ENCODE measurements around the gene DNASE1. TPM values are rescaled to one million over a fixed set of nuclear protein-coding genes. Genes with fewer than 3 reads are reported as not detected.

DNASE1 gene
- total and polyA plus RNA-seq, 2 donors from 2014 or later = 16.1 to 116 TPM

DNA sequence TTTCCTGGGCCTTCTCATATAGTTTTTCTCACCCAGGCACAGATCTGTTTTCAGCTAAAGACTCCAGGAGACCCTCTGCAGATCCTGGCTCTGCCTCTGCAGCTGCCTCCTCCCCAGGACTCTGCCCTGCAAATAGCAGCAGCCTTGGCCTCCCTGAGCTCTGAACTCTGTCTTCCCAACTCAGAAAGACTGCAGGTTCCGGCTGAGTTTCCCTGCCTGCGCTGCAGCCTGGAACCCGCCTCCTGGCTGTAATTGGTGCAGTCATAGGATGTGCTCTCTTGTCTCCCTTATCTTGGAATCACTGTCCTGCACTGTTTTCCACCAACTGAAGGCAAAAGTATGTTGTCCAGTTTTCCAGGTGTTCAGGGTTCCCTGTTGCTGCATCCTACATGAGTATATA, 14.3 kb upstream of the DNASE1 start:
- H3K9ac ChIP-seq (ENCODE audit: low read length in 3 of 3) = no peak overlapping the region
- H3K36me3 ChIP-seq (ENCODE audit: control insufficient read depth in 2 of 3, insufficient read depth in 3 of 3, low read length in 3 of 3) = peaks cover 0 to 2% (median 0%) of the 10 kb centered on the region in 3 donors
- H3K27ac ChIP-seq (ENCODE audit: low read depth in 2 of 2, low read length in 2 of 2) = no peak overlapping the region
- H3K4me3 ChIP-seq (ENCODE audit: low read length in 3 of 3) = no peak overlapping the region
- H3K9me3 ChIP-seq (ENCODE audit: control insufficient read depth in 2 of 3, insufficient read depth in 1 of 3, low read length in 3 of 3) = no peaks in the 10 kb centered on the region
- TF ChIP-seq, protein P1, sequence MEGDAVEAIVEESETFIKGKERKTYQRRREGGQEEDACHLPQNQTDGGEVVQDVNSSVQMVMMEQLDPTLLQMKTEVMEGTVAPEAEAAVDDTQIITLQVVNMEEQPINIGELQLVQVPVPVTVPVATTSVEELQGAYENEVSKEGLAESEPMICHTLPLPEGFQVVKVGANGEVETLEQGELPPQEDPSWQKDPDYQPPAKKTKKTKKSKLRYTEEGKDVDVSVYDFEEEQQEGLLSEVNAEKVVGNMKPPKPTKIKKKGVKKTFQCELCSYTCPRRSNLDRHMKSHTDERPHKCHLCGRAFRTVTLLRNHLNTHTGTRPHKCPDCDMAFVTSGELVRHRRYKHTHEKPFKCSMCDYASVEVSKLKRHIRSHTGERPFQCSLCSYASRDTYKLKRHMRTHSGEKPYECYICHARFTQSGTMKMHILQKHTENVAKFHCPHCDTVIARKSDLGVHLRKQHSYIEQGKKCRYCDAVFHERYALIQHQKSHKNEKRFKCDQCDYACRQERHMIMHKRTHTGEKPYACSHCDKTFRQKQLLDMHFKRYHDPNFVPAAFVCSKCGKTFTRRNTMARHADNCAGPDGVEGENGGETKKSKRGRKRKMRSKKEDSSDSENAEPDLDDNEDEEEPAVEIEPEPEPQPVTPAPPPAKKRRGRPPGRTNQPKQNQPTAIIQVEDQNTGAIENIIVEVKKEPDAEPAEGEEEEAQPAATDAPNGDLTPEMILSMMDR (IDR thresholded peaks at IDR 0.05; ENCODE audit: borderline replicate concordance, extremely low read depth, insufficient read depth) = no peak
- FAIRE-seq = no peak
- no peaks in the 10 kb centered on the region for H3K27me3 ChIP-seq (ENCODE audit: control insufficient read depth, insufficient read depth, low read length)
- H3K4me1 ChIP-seq (ENCODE audit: control insufficient read depth in 2 of 3, insufficient read depth in 2 of 3, low read depth in 1 of 3, low read length in 3 of 3) = peaks cover under 1 to 10% (median 4%) of the 10 kb centered on the region in 3 donors
- no peak for DNase-seq
- intact Hi-C loops (cut with DNase I) = no loop called here

DNA sequence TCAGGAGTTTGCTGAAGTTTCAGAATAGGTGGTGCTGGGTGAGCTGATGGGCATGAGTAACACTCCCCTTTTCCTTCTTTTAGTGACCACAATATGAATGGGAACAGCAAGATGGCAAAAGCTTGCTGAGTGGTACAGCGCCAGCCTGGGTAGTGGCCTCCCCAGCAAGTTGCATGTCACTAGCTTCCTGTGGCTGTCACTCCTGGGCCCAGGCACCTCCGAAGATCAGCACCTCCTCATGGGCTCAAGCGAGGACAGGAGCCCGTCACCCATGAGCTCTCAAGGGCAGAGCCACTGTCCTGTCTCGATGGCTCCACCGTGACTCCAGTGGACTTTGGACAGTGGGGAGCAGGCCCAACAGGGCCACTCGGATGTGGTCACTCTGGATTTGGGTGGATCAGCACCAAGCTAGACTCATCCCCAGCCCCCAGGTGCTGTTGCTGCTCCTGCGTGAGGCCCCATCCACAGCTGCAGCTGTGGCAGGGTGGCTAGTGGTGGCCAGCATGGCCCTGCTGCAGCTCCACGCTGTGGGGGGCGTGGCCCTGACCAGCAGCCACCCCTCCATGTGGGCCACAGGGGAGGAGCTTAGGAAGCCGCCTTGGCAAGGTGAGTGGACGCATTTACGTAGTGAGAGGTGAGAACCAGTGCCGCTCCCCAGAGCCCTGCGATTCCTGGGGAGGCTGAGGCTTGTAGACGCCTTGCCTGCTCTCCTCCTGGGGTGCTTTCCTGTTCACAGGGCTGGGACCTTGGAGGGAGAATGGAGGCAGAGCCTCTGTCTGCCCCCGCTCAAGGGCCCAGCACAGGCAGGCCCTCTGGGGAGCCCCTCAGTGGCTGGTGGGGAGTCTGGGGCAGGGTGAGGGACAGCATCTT, 13.6 kb upstream of the DNASE1 start:
- H3K27me3 ChIP-seq (ENCODE audit: control insufficient read depth, insufficient read depth, low read length) = no peaks in the 10 kb centered on the region
- FAIRE-seq (no peak), DNase-seq (no peak)
- H3K4me3 ChIP-seq (ENCODE audit: low read length in 3 of 3) = no peak overlapping the region
- peaks cover 0 to 2% (median 0%) of the 10 kb centered on the region in 3 donors for H3K36me3 ChIP-seq (ENCODE audit: control insufficient read depth in 2 of 3, insufficient read depth in 3 of 3, low read length in 3 of 3)
- intact Hi-C loops (cut with DNase I) = no loop called here
- no peaks in the 10 kb centered on the region for H3K9me3 ChIP-seq (ENCODE audit: control insufficient read depth in 2 of 3, insufficient read depth in 1 of 3, low read length in 3 of 3)
- H3K27ac ChIP-seq (ENCODE audit: low read depth in 2 of 2, low read length in 2 of 2) = no peak overlapping the region
- peaks cover 2 to 16% (median 4%) of the 10 kb centered on the region in 3 donors for H3K4me1 ChIP-seq (ENCODE audit: control insufficient read depth in 2 of 3, insufficient read depth in 2 of 3, low read depth in 1 of 3, low read length in 3 of 3)
- TF ChIP-seq, protein P1 (IDR thresholded peaks at IDR 0.05; ENCODE audit: borderline replicate concordance, extremely low read depth, insufficient read depth) = no peak
- no peak overlapping the region for H3K9ac ChIP-seq (ENCODE audit: low read length in 3 of 3)

DNA sequence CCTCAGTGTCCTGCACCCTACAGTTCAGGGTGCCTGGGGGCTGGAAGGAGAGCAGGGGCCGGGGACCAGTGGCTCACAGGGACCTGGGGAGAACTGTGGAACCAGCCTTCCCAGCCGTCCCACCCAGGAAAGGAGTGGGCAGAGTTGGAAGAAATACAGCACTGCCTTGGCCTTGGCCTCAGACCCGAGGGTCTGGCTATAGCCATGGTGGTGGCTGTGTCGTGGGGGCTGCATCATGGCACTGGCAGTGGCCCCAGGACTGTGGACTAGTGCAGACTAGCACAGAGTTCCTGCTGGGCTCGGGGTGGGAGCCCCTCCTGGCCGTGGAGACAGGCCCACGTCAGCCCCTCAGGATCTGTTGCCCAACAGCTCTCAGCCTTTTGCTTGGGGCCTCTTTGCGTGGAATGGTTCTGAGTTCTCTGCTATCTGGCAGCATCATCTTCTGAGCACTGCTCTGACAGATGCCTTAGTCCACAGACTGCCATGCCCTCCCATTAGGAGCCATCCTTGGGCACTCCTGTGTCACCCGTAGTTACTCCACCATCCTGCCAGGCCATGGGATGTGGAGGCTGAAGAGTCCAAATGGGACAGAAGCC, 12.6 kb upstream of the DNASE1 start:
- intact Hi-C loops (cut with DNase I) = no loop called here
- Histone ChIP-seq H3K4me3 (ENCODE audit: low read length in 3 of 3) (no peak overlapping the region), H3K4me1 (ENCODE audit: control insufficient read depth in 2 of 3, insufficient read depth in 2 of 3, low read depth in 1 of 3, low read length in 3 of 3) (peaks cover 2 to 18% (median 4%) of the 10 kb centered on the region in 3 donors), H3K9me3 (ENCODE audit: control insufficient read depth in 2 of 3, insufficient read depth in 1 of 3, low read length in 3 of 3) (no peaks in the 10 kb centered on the region), H3K9ac (ENCODE audit: low read length in 3 of 3) (no peak overlapping the region), H3K36me3 (ENCODE audit: control insufficient read depth in 2 of 3, insufficient read depth in 3 of 3, low read length in 3 of 3) (peaks cover 0 to 2% (median 0%) of the 10 kb centered on the region in 3 donors), H3K27me3 (ENCODE audit: control insufficient read depth, insufficient read depth, low read length) (no peaks in the 10 kb centered on the region), H3K27ac (ENCODE audit: low read depth in 2 of 2, low read length in 2 of 2) (no peak overlapping the region)
- DNase-seq (no peak), FAIRE-seq (no peak)
- TF ChIP-seq, protein P1 (IDR thresholded peaks at IDR 0.05; ENCODE audit: borderline replicate concordance, extremely low read depth, insufficient read depth) = no peak
